H9 (cell line): ENCODE measurements around the gene RILPL2. TPM values are rescaled to one million over a fixed set of nuclear protein-coding genes. Genes with fewer than 3 reads are reported as not detected.

Experiments
- DNase-seq: peaks from one replicate; pipeline ENCODE4 v3.0.0-alpha.2; 2017
- H2AFZ ChIP-seq: one replicate; pipeline ENCODE4 v1.6.1; 2013; ENCODE audit warnings: mild to moderate bottlenecking, low read length, control low read depth, moderate library complexity
- H2AK5ac ChIP-seq: 2 replicates; pipeline ENCODE4 v1.6.1; 2013; ENCODE audit warnings: low read length, control low read depth, mixed read lengths; ENCODE audit not compliant: insufficient read length
- H2BK120ac ChIP-seq: one replicate; pipeline ENCODE4 v1.6.1; 2013; ENCODE audit warnings: low read depth, mild to moderate bottlenecking, low read length, control low read depth, inconsistent platforms; ENCODE audit not compliant: poor library complexity, severe bottlenecking
- H2BK12ac ChIP-seq: 2 replicates; pipeline ENCODE4 v1.6.1; 2013; ENCODE audit warnings: low read length, control low read depth, mixed read lengths, low read depth; ENCODE audit not compliant: insufficient read length
- H2BK15ac ChIP-seq: 2 replicates; pipeline ENCODE4 v1.6.1; 2013; ENCODE audit warnings: low read depth, low read length, control low read depth
- H2BK20ac ChIP-seq: one replicate; pipeline ENCODE4 v1.6.1; 2013; ENCODE audit warnings: low read depth, mild to moderate bottlenecking, low read length, control low read depth, inconsistent platforms; ENCODE audit not compliant: poor library complexity, severe bottlenecking
- H2BK5ac ChIP-seq: 2 replicates; pipeline ENCODE4 v1.6.1; 2013; ENCODE audit warnings: low read length, control low read depth, mixed read lengths; ENCODE audit not compliant: insufficient read length
- H3K14ac ChIP-seq: 2 replicates; pipeline ENCODE4 v1.6.1; 2013; ENCODE audit warnings: low read length, control low read depth; ENCODE audit not compliant: insufficient read depth
- H3K18ac ChIP-seq: 2 replicates; pipeline ENCODE4 v1.6.1; 2013; ENCODE audit warnings: low read depth, mild to moderate bottlenecking, mixed read lengths, low read length, control low read depth; ENCODE audit not compliant: insufficient read length
- H3K23ac ChIP-seq: 2 replicates; pipeline ENCODE4 v1.6.1; 2013; ENCODE audit warnings: low read length, control low read depth, mixed read lengths, low read depth; ENCODE audit not compliant: insufficient read length
- H3K23me2 ChIP-seq: 2 replicates; pipeline ENCODE4 v1.6.1; 2013; ENCODE audit warnings: low read depth, mild to moderate bottlenecking, mixed read lengths, low read length, control low read depth; ENCODE audit not compliant: insufficient read length, poor library complexity, severe bottlenecking
- H3K27ac ChIP-seq: 2 replicates; pipeline ENCODE4 v1.5.1; 2013; ENCODE audit warnings: low read length, control low read depth, mixed read lengths, low read depth; ENCODE audit not compliant: insufficient read length
- H3K27me3 ChIP-seq: 2 replicates; pipeline ENCODE4 v1.6.1; 2013; ENCODE audit warnings: low read length, control low read depth, inconsistent platforms; ENCODE audit not compliant: insufficient read depth
- H3K4ac ChIP-seq: 2 replicates; pipeline ENCODE4 v1.6.1; 2013; ENCODE audit warnings: low read depth, mild to moderate bottlenecking, control low read depth, inconsistent platforms, low read length, moderate library complexity
- H3K4me1 ChIP-seq: 2 replicates; pipeline ENCODE4 v1.6.1; 2013; ENCODE audit warnings: low read length, control low read depth, inconsistent platforms; ENCODE audit not compliant: insufficient read depth
- H3K4me2 ChIP-seq: 2 replicates; pipeline ENCODE4 v1.6.1; 2013; ENCODE audit warnings: low read length, control low read depth, mixed read lengths; ENCODE audit not compliant: insufficient read length, insufficient read depth
- H3K56ac ChIP-seq: 2 replicates; pipeline ENCODE4 v1.6.1; 2013; ENCODE audit warnings: low read depth, mild to moderate bottlenecking, mixed read lengths, low read length, control low read depth; ENCODE audit not compliant: insufficient read length
- H3K79me1 ChIP-seq: 2 replicates; pipeline ENCODE4 v1.6.1; 2013; ENCODE audit warnings: low read depth, mild to moderate bottlenecking, moderate library complexity, low read length, control low read depth, inconsistent platforms; ENCODE audit not compliant: insufficient read depth, poor library complexity, severe bottlenecking
- H3K79me2 ChIP-seq: 2 replicates; pipeline ENCODE4 v1.6.1; 2013; ENCODE audit warnings: low read length, control low read depth, inconsistent platforms; ENCODE audit not compliant: insufficient read depth
- H3K9ac ChIP-seq: 2 replicates; pipeline ENCODE4 v1.6.1; 2013; ENCODE audit warnings: low read length, control low read depth, mixed read lengths; ENCODE audit not compliant: insufficient read length; ENCODE audit errors: extremely low read depth
- H3K9me3 ChIP-seq: one replicate; pipeline ENCODE4 v1.6.1; 2013; ENCODE audit warnings: low read depth, low read length, inconsistent platforms; ENCODE audit not compliant: control insufficient read depth
- H3T11ph ChIP-seq: one replicate; pipeline ENCODE4 v1.6.1; 2013; ENCODE audit warnings: mild to moderate bottlenecking, low read length, control low read depth, inconsistent platforms
- H4K20me1 ChIP-seq: one replicate; pipeline ENCODE4 v1.6.1; 2013; ENCODE audit not compliant: control insufficient read depth, insufficient read length, insufficient read depth
- H4K5ac ChIP-seq: 2 replicates; pipeline ENCODE4 v1.6.1; 2013; ENCODE audit warnings: low read depth, mild to moderate bottlenecking, mixed read lengths, low read length, control low read depth; ENCODE audit not compliant: insufficient read length
- H4K8ac ChIP-seq: replicated peaks from 2 replicates; pipeline ENCODE4 v1.6.1; 2013; ENCODE audit warnings: low read length, control low read depth, mixed read lengths, low read depth; ENCODE audit not compliant: insufficient read length
- H4K91ac ChIP-seq: 2 replicates; pipeline ENCODE4 v1.6.1; 2013; ENCODE audit warnings: low read depth, mild to moderate bottlenecking, moderate library complexity, mixed read lengths, low read length, control low read depth; ENCODE audit not compliant: insufficient read length
- H3K27ac Mint-ChIP-seq, 3 experiments: 2 replicates in 2 of 3; 3 replicates in 1 of 3; pipeline ENCODE4 v1.8.0; 2020 to 2021; ENCODE audit warnings: mixed read lengths in 3 of 3, mild to moderate bottlenecking in 1 of 3, moderate library complexity in 1 of 3
- H3K27me3 Mint-ChIP-seq: 2 replicates; pipeline ENCODE4 v1.8.0; 2021; ENCODE audit warnings: low read depth, mild to moderate bottlenecking, moderate library complexity, mixed read lengths
- H3K36me3 Mint-ChIP-seq, 3 experiments: 2 replicates in 2 of 3; 3 replicates in 1 of 3; pipeline ENCODE4 v1.8.0; 2020 to 2021; ENCODE audit warnings: low read depth in 3 of 3, mixed read lengths in 3 of 3; ENCODE audit not compliant: insufficient read depth in 1 of 3
- H3K4me1 Mint-ChIP-seq, 2 experiments: 2 replicates each; pipeline ENCODE4 v1.8.0; 2020; ENCODE audit warnings: mixed read lengths in 2 of 2
- H3K4me3 Mint-ChIP-seq, 2 experiments: 2 replicates in 1 of 2; 3 replicates in 1 of 2; pipeline ENCODE4 v1.8.0; 2020 to 2021; ENCODE audit warnings: mild to moderate bottlenecking in 2 of 2, mixed read lengths in 2 of 2, moderate library complexity in 1 of 2
- H3K9me3 Mint-ChIP-seq, 2 experiments: 2 replicates in 1 of 2; 3 replicates in 1 of 2; pipeline ENCODE4 v1.8.0; 2020; ENCODE audit warnings: mild to moderate bottlenecking in 2 of 2, mixed read lengths in 2 of 2, moderate library complexity in 1 of 2
- CTCF ChIP-seq: fragments of 200-600 bp; sonication (generic); conservative IDR thresholded peaks from 3 replicates; pipeline ENCODE4 v1.8.0; 2021; ENCODE audit warnings: antibody characterized with exemption, mild to moderate bottlenecking
- WGBS: extraction: QIAGEN DNeasy Blood & Tissue Kit; methylation state at CpG from one replicate; pipeline ENCODE4 v1.1.7; 2013; ENCODE audit warnings: missing lambda C conversion rate, low lambda C conversion rate, mixed read lengths; ENCODE audit not compliant: insufficient read length; ENCODE audit errors: extremely low coverage; 5-methylcytosine and 5-hydroxymethylcytosine counted together
- total RNA-seq: library from RNA; stranded (reverse); gene quantifications from 2 replicates; pipeline ENCODE4 v1.2.1, GENCODE V29; 2021

Gene RILPL2
- total RNA-seq, 1 experiment from 2014 or later = 1.4 TPM

DNA sequence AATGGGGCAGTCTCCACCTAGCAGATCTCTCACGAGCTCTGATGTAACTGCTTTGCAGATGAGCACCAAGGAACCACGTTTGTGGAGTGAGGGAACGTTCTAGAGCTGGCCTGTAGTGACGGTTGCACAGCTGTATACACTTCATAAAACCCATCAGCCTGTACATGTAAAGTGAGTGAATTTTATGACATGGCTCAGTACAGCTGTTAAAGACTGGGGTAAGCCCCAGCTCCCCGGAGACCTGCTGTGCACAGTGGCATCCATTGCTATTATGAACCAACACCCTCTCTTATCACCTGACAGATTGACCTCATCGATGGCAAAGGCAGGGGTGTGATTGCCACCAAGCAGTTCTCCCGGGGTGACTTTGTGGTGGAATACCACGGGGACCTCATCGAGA lies 31.9 kb downstream of the RILPL2 start:
- no peak for TF ChIP-seq CTCF
- no peak overlapping the region for H2AFZ ChIP-seq
- Mint-ChIP-seq H3K9me3 (no peaks in the 10 kb centered on the region), H3K4me3 (no peak overlapping the region), H3K36me3 (peaks cover 28 to 49% (median 39%) of the 10 kb centered on the region in 3 experiments; a peak in 6 of 7 replicates), H3K4me1 (peaks cover 8 to 10% of the 10 kb centered on the region in 2 experiments), H3K27ac (no peak overlapping the region), H3K27me3 (peaks cover 63% of the 10 kb centered on the region)
- no peaks in the 10 kb centered on the region for H3K79me1 ChIP-seq
- H3T11ph ChIP-seq = no peak overlapping the region
- no peak overlapping the region for H2BK120ac ChIP-seq
- no peak overlapping the region for H2AK5ac ChIP-seq
- H2BK12ac ChIP-seq = no peak overlapping the region
- H2BK15ac ChIP-seq = no peak overlapping the region
- H3K4me1 ChIP-seq = no peaks in the 10 kb centered on the region; the same call in 1 of the 2 replicates
- H4K5ac ChIP-seq = no peak overlapping the region
- WGBS = no CpG with 5 or more reads among the region's 9 CpGs
- H3K18ac ChIP-seq = no peak overlapping the region
- H3K9me3 ChIP-seq = no peaks in the 10 kb centered on the region
- H2BK20ac ChIP-seq = no peak overlapping the region
- H3K23ac ChIP-seq = no peak overlapping the region
- H4K20me1 ChIP-seq = no peaks in the 10 kb centered on the region
- no peak overlapping the region for H3K56ac ChIP-seq
- no peak for DNase-seq
- no peak overlapping the region for H3K4me2 ChIP-seq
- H3K79me2 ChIP-seq = no peaks in the 10 kb centered on the region
- H3K23me2 ChIP-seq = no peaks in the 10 kb centered on the region
- no peak overlapping the region for H4K91ac ChIP-seq
- H3K14ac ChIP-seq = no peak overlapping the region
- H4K8ac ChIP-seq = no peak overlapping the region
- H3K4ac ChIP-seq = no peak overlapping the region
- H3K9ac ChIP-seq = no peak overlapping the region
- peaks cover 6% of the 10 kb centered on the region; the same call in 1 of the 2 replicates for H3K27me3 ChIP-seq
- H2BK5ac ChIP-seq = no peak overlapping the region
- no peak overlapping the region for H3K27ac ChIP-seq
